ENCODE measurements around the gene ZFP3.
"Not testable (repeated sequence)": the region's sequence is repeated elsewhere in the genome, so short reads cannot be mapped to it uniquely, and the experiment has no call there.

ZFP3 gene

GRCh38 chr17:5078106-5079028 lies at the start of gene ZFP3:
TSS of gene ZFP3 (plus strand) at chr17:5078467. CDS start at chr17:5091505, 13,038 bp downstream.
- DNase-seq = peak; percentile 90

GRCh38 chr17:5030168-5030567 lies 48.1 kb upstream of the ZFP3 start:
- not testable (repeated sequence) for DNase-seq

- peak; percentile 44 for DNase-seq
Measured at GRCh38 chr17:5031365-5032082, 46.7 kb upstream of the ZFP3 start.

GRCh38 chr17:5032865-5033264 lies 45.4 kb upstream of the ZFP3 start:
- no peak for DNase-seq

- no peak for DNase-seq
Measured at GRCh38 chr17:5033352-5034015, 44.8 kb upstream of the ZFP3 start.

GRCh38 chr17:5034063-5034462 lies 44.2 kb upstream of the ZFP3 start:
- DNase-seq = no peak

GRCh38 chr17:5034651-5035050 lies 43.6 kb upstream of the ZFP3 start:
- no peak for DNase-seq

- no peak for DNase-seq
Measured at GRCh38 chr17:5035315-5035714, 43.0 kb upstream of the ZFP3 start, which contains the start of gene SLC52A1. TSS of gene SLC52A1 (minus strand) at chr17:5035426. CDS start at chr17:5034606, 820 bp downstream.

- DNase-seq = no peak
Measured at GRCh38 chr17:5042157-5043022, 35.9 kb upstream of the ZFP3 start.

GRCh38 chr17:5043524-5043923 lies 34.7 kb upstream of the ZFP3 start:
- DNase-seq = no peak

GRCh38 chr17:5044630-5045029 lies 33.6 kb upstream of the ZFP3 start:
- no peak for DNase-seq

- no peak for DNase-seq
Measured at GRCh38 chr17:5045496-5045895, 32.8 kb upstream of the ZFP3 start.

GRCh38 chr17:5047446-5047845 lies 30.8 kb upstream of the ZFP3 start:
- no peak for DNase-seq

- DNase-seq = no peak
Measured at GRCh38 chr17:5049314-5049841, 28.9 kb upstream of the ZFP3 start.

GRCh38 chr17:5050278-5050677 lies 28.0 kb upstream of the ZFP3 start:
- DNase-seq = no peak

- DNase-seq = no peak
Measured at GRCh38 chr17:5055543-5055942, 22.7 kb upstream of the ZFP3 start.

GRCh38 chr17:5065227-5065744 lies 13.0 kb upstream of the ZFP3 start:
- no peak for DNase-seq

GRCh38 chr17:5068236-5068635 lies 10.0 kb upstream of the ZFP3 start:
- no peak for DNase-seq

GRCh38 chr17:5069724-5070123 lies 8.5 kb upstream of the ZFP3 start:
- no peak for DNase-seq

- not testable (repeated sequence) for DNase-seq
Measured at GRCh38 chr17:5075472-5075871, 2.8 kb upstream of the ZFP3 start.

GRCh38 chr17:5077275-5077674 lies 992 bp upstream of the ZFP3 start:
- not testable (repeated sequence) for DNase-seq

- no peak for DNase-seq
Measured at GRCh38 chr17:5077781-5078105, 524 bp upstream of the ZFP3 start.
